Keratinocyte (primary cell): Measurements from ENCODE around the gene FHDC1.

Source experiments
- EZH2 ChIP-seq: IDR thresholded peaks from one replicate; pipeline ENCODE4 v1.6.1; 2012; ENCODE audit warnings: inconsistent platforms, mild to moderate bottlenecking, low read length, moderate library complexity
- TF ChIP-seq, protein P1 (sequence below), 3 experiments: IDR thresholded peaks in 1 of 3; conservative IDR thresholded peaks in 1 of 3; optimal IDR thresholded peaks in 1 of 3; 2 replicates in 2 of 3; 3 replicates in 1 of 3; pipeline versions ENCODE3 to v1.5.1; 2011; ENCODE audit warnings: low read length in 3 of 3, mild to moderate bottlenecking in 3 of 3, moderate library complexity in 2 of 3, control low read depth in 1 of 3, inconsistent platforms in 1 of 3; ENCODE audit not compliant: insufficient read depth in 2 of 3; ENCODE audit errors: extremely low read depth in 1 of 3

DNA sequence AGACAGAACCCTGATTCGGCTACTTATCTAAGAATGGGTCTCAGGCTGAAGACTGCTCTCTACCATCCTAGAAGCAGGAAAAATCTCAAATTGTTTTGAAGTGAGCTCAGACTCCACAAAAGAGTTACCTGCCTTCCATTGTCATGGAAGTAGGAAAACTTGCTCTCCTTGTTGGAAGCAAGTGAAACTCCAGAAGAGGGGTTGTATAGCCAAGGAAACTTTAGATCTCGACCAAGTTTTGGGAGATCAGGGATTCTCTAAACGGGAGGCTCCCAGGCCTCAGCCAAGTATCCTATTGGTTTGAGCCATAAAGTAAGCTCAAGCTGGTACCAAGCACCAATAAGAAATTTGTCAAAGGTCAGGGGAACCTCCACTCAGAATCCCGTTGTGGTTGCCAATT, 9.2 kb upstream of the FHDC1 start:
- TF ChIP-seq, protein P1, sequence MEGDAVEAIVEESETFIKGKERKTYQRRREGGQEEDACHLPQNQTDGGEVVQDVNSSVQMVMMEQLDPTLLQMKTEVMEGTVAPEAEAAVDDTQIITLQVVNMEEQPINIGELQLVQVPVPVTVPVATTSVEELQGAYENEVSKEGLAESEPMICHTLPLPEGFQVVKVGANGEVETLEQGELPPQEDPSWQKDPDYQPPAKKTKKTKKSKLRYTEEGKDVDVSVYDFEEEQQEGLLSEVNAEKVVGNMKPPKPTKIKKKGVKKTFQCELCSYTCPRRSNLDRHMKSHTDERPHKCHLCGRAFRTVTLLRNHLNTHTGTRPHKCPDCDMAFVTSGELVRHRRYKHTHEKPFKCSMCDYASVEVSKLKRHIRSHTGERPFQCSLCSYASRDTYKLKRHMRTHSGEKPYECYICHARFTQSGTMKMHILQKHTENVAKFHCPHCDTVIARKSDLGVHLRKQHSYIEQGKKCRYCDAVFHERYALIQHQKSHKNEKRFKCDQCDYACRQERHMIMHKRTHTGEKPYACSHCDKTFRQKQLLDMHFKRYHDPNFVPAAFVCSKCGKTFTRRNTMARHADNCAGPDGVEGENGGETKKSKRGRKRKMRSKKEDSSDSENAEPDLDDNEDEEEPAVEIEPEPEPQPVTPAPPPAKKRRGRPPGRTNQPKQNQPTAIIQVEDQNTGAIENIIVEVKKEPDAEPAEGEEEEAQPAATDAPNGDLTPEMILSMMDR (optimal IDR thresholded peaks at IDR 0.05 in 1 of 3, IDR thresholded peaks at IDR 0.05 in 1 of 3, conservative IDR thresholded peaks at IDR 0.05 in 1 of 3; ENCODE audit: extremely low read depth in 1 of 3, insufficient read depth in 2 of 3, low read length in 3 of 3) = no peak
- TF ChIP-seq EZH2 = no peak
